Central memory CD8-positive, alpha-beta T cell (primary cell): ENCODE data around the gene ESRRB.
"Not testable (repeated sequence)": the region's sequence is repeated elsewhere in the genome, so short reads cannot be mapped to it uniquely, and the experiment has no call there.

ENCODE experiments used
- ATAC-seq: fragments of 150-1000 bp; cut with Tn5 transposase; replicated peaks from 2 replicates; pipeline ENCODE4 v1.10.0; 2022; ENCODE audit warnings: mild to moderate bottlenecking, moderate FRiP score, moderate number of reproducible peaks; ENCODE audit not compliant: poor library complexity, severe bottlenecking; ENCODE audit errors: extremely low read depth
- DNase-seq, 2 donors: peaks; one replicate each; pipeline ENCODE4 v3.0.0; 2021; ENCODE audit warnings: low spot score in 2 of 2
- H3K27ac Mint-ChIP-seq: one replicate; pipeline ENCODE4 v1.8.0; 2022; ENCODE audit warnings: low read depth, mild to moderate bottlenecking, moderate library complexity, mixed read lengths
- H3K27me3 Mint-ChIP-seq: one replicate; pipeline ENCODE4 v1.8.0; 2022; ENCODE audit warnings: mixed read lengths
- H3K36me3 Mint-ChIP-seq: one replicate; pipeline ENCODE4 v1.8.0; 2022; ENCODE audit warnings: mild to moderate bottlenecking, moderate library complexity, mixed read lengths; ENCODE audit not compliant: insufficient read depth
- H3K4me1 Mint-ChIP-seq: one replicate; pipeline ENCODE4 v1.8.0; 2022; ENCODE audit warnings: mixed read lengths
- H3K4me3 Mint-ChIP-seq: one replicate; pipeline ENCODE4 v1.8.0; 2022; ENCODE audit warnings: mild to moderate bottlenecking, moderate library complexity, mixed read lengths
- H3K9me3 Mint-ChIP-seq: one replicate; pipeline ENCODE4 v1.8.0; 2022; ENCODE audit warnings: mixed read lengths

ESRRB gene

DNA sequence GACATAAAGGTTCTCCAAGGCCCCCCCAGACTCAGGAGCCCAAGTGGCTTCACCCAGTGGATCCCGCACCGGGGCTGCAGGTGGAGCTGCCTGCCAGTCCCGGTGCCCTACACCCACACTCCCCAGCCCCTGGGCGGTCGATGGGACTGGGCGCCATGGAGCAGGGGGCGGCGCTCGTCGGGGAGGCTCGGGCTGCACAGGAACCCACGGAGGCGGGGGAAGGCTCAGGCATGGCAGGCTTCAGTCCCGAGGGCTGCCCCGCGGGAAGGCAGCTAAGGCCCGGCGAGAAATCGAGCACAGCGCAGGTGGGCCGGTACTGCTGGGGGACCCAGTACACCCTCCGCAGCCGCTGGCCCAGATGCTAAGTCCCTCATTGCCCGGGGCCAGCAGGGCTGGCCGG lies 160.7 kb downstream of the ESRRB start:
- not testable (repeated sequence) for H3K27ac Mint-ChIP-seq, H3K4me1 Mint-ChIP-seq, H3K36me3 Mint-ChIP-seq, H3K4me3 Mint-ChIP-seq, DNase-seq, H3K9me3 Mint-ChIP-seq, ATAC-seq
- peaks cover 35% of the 10 kb centered on the region for H3K27me3 Mint-ChIP-seq

DNA sequence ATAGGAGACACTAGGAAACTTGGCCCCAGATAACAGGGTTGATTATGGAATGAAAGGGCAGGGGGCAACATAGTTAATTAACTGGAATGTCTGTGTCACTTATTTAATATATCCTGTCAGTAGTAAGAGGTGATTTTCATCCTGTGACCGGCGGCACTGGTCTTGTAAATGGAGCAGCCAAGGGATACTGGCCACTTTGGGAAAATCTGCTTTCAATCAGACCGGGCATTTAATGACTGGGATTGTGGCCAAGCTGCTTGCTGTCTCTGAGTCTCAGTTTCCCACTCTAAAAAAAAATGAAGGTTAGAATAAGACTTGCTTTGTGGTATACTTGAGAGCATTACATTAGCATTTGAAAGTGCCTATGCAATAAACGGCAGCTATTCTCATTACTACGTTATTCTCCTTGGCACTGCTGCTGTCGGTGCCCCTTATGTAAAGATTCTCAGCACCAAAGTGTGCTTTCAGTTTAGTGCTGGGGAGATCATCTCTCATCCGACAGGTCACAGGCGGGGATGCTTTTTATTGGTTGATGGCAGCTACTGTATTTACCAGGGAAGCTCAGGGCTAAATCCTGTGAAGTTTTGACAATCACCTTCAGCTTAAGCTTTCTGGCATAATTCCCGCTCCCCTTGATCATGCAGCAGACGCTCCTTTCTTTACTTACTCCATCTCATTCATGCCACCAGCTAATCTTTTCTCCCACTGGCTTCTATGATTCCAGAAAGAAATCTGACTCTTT lies 162.1 kb downstream of the ESRRB start:
- H3K9me3 Mint-ChIP-seq, result no peaks in the 10 kb centered on the region
- peaks cover 22% of the 10 kb centered on the region for H3K27me3 Mint-ChIP-seq
- no peak overlapping the region for H3K4me3 Mint-ChIP-seq
- H3K27ac Mint-ChIP-seq, result no peak overlapping the region
- no peaks in the 10 kb centered on the region for H3K36me3 Mint-ChIP-seq
- no peaks in the 10 kb centered on the region for H3K4me1 Mint-ChIP-seq
- ATAC-seq, result no peak
- DNase-seq, result no peak

DNA sequence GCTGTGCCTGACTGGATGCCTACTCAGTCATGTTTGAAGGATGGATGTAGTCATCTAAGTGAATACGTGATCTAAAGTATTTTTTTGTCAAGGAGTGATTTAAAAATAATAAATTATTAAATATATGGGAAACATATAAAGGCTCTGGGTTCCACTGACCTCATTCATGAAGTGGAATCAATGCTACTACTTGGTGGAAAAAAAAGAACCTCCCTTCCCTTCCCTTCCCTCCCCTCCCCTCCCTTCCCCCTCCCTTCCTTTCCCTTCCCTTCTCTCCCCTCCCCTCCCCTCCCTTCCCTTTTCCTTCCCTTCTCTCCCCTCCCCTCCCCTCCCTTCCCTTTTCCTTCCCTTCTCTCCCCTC lies 162.7 kb downstream of the ESRRB start:
- no peak for DNase-seq
- H3K27me3 Mint-ChIP-seq, result peaks cover 19% of the 10 kb centered on the region
- no peaks in the 10 kb centered on the region for H3K36me3 Mint-ChIP-seq
- no peaks in the 10 kb centered on the region for H3K9me3 Mint-ChIP-seq
- no peak overlapping the region for H3K27ac Mint-ChIP-seq
- no peak for ATAC-seq
- no peaks in the 10 kb centered on the region for H3K4me1 Mint-ChIP-seq
- no peak overlapping the region for H3K4me3 Mint-ChIP-seq

DNA sequence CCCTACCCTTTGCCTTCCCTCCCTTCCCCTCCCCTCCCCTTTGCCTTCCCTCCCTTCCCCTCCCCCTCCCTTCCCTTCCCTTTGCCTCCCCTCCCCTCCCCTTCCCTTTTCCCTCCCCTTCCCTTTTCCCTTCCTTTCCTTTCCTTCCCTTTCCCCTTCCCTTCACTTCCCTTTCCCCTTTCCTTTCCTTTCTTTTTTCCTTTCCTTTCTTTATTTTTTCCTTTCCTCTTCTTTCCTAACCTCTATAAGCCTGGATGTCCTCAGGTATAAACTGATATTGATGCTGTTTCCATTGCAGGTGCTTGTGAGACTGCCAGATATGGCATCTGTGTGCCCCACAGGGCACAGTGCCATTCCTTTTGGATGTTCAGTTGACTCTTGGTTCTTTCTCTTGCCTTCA lies 163.2 kb downstream of the ESRRB start:
- Mint-ChIP-seq H3K9me3 (no peaks in the 10 kb centered on the region), H3K27ac (peak overlapping the region; percentile 29), H3K36me3 (no peaks in the 10 kb centered on the region), H3K27me3 (peaks cover 19% of the 10 kb centered on the region), H3K4me3 (no peak overlapping the region), H3K4me1 (no peaks in the 10 kb centered on the region)
- DNase-seq (no peak), ATAC-seq (no peak)

DNA sequence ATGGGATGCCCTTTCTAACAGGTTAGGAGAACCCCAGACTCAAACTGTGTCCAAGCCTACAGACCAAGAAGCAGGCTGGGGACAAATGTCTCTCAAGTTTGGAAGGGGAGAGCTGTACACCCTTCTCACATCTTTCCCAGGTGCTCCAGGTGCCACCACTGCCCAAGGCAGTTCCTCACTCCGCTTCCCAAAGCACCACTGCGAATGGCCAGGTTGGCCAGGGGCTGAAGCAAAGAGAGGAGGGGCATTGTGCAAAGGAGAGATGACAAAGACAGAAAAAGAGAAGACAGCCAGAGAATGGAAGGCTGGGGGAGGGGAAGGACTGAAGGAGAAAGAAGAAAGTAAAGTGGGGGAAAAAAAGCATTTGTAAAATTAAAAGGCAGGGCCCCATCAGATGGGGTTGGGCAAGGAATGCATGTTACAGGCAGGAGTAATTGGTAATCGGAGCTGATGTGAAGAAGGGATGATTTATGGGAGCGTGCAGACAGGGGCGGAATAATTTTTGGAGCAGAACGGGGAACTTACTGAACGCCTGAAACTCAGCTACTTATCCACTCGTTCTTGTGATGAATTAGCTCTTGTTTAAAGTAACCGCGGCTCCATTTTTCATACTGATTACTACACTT lies 165.8 kb downstream of the ESRRB start:
- no peaks in the 10 kb centered on the region for H3K4me1 Mint-ChIP-seq
- no peaks in the 10 kb centered on the region for H3K9me3 Mint-ChIP-seq
- H3K36me3 Mint-ChIP-seq, result no peaks in the 10 kb centered on the region
- DNase-seq (no peak), ATAC-seq (no peak)
- H3K27ac Mint-ChIP-seq, result no peak overlapping the region
- H3K4me3 Mint-ChIP-seq, result no peak overlapping the region
- H3K27me3 Mint-ChIP-seq, result peaks cover 20% of the 10 kb centered on the region

DNA sequence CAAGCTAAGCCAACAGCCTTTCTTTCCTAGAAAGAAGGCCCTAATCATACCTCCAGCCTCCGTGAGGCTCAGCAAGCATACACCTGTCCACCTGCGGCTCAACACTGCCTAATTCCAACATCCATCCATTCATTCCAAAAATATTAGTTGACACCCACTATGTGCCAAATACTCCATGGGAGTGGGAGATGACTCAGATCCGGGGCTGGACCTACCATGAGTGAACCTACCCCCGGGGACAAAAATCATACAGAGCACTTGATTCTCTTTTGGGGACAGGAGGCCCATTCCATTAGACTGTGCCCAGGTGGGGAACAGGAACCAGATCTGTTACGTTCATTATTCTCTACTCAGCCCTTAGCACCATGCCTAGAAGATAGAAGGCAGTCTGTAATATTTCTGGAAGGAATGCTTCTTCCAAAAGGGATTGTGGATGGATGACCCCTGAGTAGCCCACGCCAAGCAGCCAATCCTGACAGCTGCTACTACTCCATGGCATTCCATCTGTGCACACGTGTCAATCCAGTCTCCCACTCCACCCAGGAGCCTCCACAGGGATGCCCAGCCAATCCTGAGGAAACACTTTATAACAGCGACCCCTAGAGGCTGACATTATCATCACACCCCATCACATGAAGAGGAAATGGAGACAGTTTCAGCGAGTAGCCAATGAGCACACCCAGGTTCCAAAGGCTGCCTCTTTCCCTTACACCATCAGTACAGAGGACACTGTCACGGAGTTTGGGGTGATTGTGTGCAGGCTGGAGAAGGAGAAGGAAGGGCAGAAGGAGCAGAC lies 170.7 kb downstream of the ESRRB start:
- Mint-ChIP-seq H3K4me3 (no peak overlapping the region), H3K9me3 (no peaks in the 10 kb centered on the region), H3K27ac (no peak overlapping the region), H3K36me3 (no peaks in the 10 kb centered on the region), H3K4me1 (no peaks in the 10 kb centered on the region), H3K27me3 (peaks cover 22% of the 10 kb centered on the region)
- ATAC-seq (no peak), DNase-seq (no peak)

DNA sequence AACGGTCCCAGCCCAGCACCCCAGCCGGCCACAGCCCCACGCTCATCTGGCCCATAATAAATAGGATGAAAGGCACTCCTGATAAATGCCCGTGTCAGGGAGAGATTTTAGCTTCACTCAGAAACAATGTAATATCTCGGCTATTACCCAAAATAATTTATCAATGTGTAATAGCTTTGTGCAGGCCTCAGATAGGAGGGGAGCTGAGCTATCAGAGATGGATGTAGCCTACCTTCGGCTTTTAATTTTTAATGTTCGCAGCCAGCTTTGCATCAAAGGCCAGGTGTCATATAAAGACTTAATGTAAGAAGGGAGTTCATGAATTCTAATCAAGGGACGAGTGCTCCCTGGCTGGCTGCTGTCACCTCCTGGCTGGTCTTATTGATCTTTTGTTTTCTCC lies 171.9 kb downstream of the ESRRB start:
- H3K4me1 Mint-ChIP-seq, result no peaks in the 10 kb centered on the region
- H3K27me3 Mint-ChIP-seq, result peaks cover 31% of the 10 kb centered on the region
- DNase-seq (no peak), ATAC-seq (no peak)
- no peak overlapping the region for H3K4me3 Mint-ChIP-seq
- no peaks in the 10 kb centered on the region for H3K9me3 Mint-ChIP-seq
- no peak overlapping the region for H3K27ac Mint-ChIP-seq
- H3K36me3 Mint-ChIP-seq, result no peaks in the 10 kb centered on the region

DNA sequence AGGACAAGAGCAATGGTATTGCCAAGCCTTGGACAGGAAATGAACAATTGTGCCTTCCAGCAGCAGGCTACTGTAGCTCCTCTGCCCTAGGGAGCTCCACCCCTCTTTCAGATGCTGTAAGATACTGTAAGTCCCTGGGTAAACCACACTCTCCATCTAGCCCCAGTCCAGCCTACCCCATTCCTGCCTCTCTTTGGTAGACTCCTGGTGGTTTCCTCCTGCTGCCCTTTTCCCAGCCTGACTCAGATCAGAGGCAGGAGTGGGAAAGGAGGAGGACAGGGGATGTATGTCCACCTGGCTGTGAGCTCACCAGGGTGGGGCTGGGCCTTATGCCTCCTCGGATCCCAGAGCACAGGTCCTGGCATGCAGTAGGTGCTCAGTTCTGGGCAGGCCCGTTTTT lies 174.6 kb downstream of the ESRRB start:
- H3K4me3 Mint-ChIP-seq, result no peak overlapping the region
- no peaks in the 10 kb centered on the region for H3K9me3 Mint-ChIP-seq
- no peak for ATAC-seq
- H3K27me3 Mint-ChIP-seq, result peaks cover 20% of the 10 kb centered on the region
- H3K4me1 Mint-ChIP-seq, result no peaks in the 10 kb centered on the region
- no peak overlapping the region for H3K27ac Mint-ChIP-seq
- H3K36me3 Mint-ChIP-seq, result no peaks in the 10 kb centered on the region
- DNase-seq, result no peak

DNA sequence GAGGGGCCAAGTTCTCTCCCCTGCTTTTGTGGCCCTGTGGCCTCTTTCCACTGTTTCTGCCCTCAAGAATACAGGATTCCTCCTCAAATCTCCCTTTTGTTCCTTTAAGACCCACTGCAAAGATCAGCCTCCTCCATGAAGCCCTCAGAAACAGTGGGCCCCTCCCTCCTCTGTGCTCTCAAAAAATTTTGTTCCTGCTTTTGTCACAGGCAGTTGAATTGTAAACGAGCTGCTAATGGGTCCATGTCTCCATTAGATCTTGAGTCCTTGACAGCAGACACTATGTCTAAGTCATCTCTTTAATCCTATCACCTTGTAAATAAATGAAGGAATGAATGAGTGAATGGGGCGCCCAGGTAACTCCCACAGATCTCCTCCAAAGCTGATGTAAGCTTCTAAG lies 175.2 kb downstream of the ESRRB start:
- Mint-ChIP-seq H3K27me3 (peaks cover 25% of the 10 kb centered on the region), H3K4me3 (no peak overlapping the region), H3K4me1 (no peaks in the 10 kb centered on the region), H3K9me3 (no peaks in the 10 kb centered on the region), H3K27ac (no peak overlapping the region), H3K36me3 (no peaks in the 10 kb centered on the region)
- DNase-seq (no peak), ATAC-seq (no peak)
